Measurements from ENCODE around the gene JARID2.

The JARID2 gene

GRCh38 chr6:15441981-15442380 lies 196.1 kb downstream of the JARID2 start:
- DNase-seq (ENCODE audit: low spot score): no peak

GRCh38 chr6:15442467-15442866 lies 196.6 kb downstream of the JARID2 start:
- no peak for DNase-seq (ENCODE audit: low spot score)

GRCh38 chr6:15443119-15443830 lies 197.4 kb downstream of the JARID2 start:
- DNase-seq (ENCODE audit: low spot score): no peak

GRCh38 chr6:15444081-15444731 lies 198.3 kb downstream of the JARID2 start:
- DNase-seq (ENCODE audit: low spot score): no peak

GRCh38 chr6:15444881-15445280 lies 199.0 kb downstream of the JARID2 start:
- DNase-seq (ENCODE audit: low spot score): no peak

- DNase-seq (ENCODE audit: low spot score): no peak
These were observed 201.8 kb downstream of the JARID2 start for GRCh38 chr6:15447546-15448267.

GRCh38 chr6:15449011-15449410 lies 203.1 kb downstream of the JARID2 start:
- DNase-seq (ENCODE audit: low spot score): no peak

- no peak for DNase-seq (ENCODE audit: low spot score)
These were observed 205.9 kb downstream of the JARID2 start for GRCh38 chr6:15451738-15452137.

GRCh38 chr6:15452182-15452941 lies 206.5 kb downstream of the JARID2 start:
- DNase-seq (ENCODE audit: low spot score): no peak

GRCh38 chr6:15453186-15453585 lies 207.3 kb downstream of the JARID2 start:
- no peak for DNase-seq (ENCODE audit: low spot score)

GRCh38 chr6:15453622-15454021 lies 207.8 kb downstream of the JARID2 start:
- no peak for DNase-seq (ENCODE audit: low spot score)

- DNase-seq (ENCODE audit: low spot score): no peak
These were observed 210.6 kb downstream of the JARID2 start for GRCh38 chr6:15456422-15456821.

GRCh38 chr6:15457121-15457650 lies 211.3 kb downstream of the JARID2 start:
- DNase-seq (ENCODE audit: low spot score): no peak

- DNase-seq (ENCODE audit: low spot score): no peak
These were observed 212.2 kb downstream of the JARID2 start for GRCh38 chr6:15458021-15458459.

GRCh38 chr6:15460110-15460727 lies 214.3 kb downstream of the JARID2 start:
- DNase-seq (ENCODE audit: low spot score): no peak

GRCh38 chr6:15461127-15461944 lies 215.5 kb downstream of the JARID2 start:
- DNase-seq (ENCODE audit: low spot score): no peak

GRCh38 chr6:15462256-15462655 lies 216.4 kb downstream of the JARID2 start:
- no peak for DNase-seq (ENCODE audit: low spot score)

GRCh38 chr6:15462717-15463525 lies 217.1 kb downstream of the JARID2 start:
- no peak for DNase-seq (ENCODE audit: low spot score)

- peak; percentile 65 for DNase-seq (ENCODE audit: low spot score)
These were observed 218.4 kb downstream of the JARID2 start for GRCh38 chr6:15464211-15464725.

- DNase-seq (ENCODE audit: low spot score): no peak
These were observed 219.3 kb downstream of the JARID2 start for GRCh38 chr6:15465212-15465611.

All from CD4-positive, alpha-beta T cell treated with Interleukin-2 at 100 ng/mL for 4 hours (primary cell).